K562 (cell line): ENCODE results near the gene STAP1.
"Not testable (repeated sequence)": the region's sequence is repeated elsewhere in the genome, so short reads cannot be mapped to it uniquely, and the experiment has no call there.

Source experiments
- GTF2A2 ChIP-seq: IDR thresholded peaks from 2 replicates; pipeline ENCODE4 v1.6.1; 2016; ENCODE audit warnings: mild to moderate bottlenecking, missing genetic modification characterization, missing compliant biosample characterization
- MAFG ChIP-seq: fragments of 450-650 bp; conservative IDR thresholded peaks from 2 replicates; pipeline ENCODE4 v1.6.1; 2016; ENCODE audit warnings: missing genetic modification characterization, missing compliant biosample characterization
- POU5F1 ChIP-seq: fragments of 150-350 bp; IDR thresholded peaks from 2 replicates; pipeline ENCODE4 v1.6.1; 2014; ENCODE audit warnings: borderline replicate concordance, low read length, low read depth, mild to moderate bottlenecking; ENCODE audit not compliant: partially characterized antibody
- REST ChIP-seq, 2 experiments: fragments of 450-650 bp; formaldehyde crosslinking in 1 of 2; IDR thresholded peaks; 2 replicates each; pipeline versions ENCODE4 v1.4.0 to v1.6.1; 2014 to 2020; ENCODE audit warnings: mild to moderate bottlenecking in 2 of 2, borderline replicate concordance in 1 of 2, low read depth in 1 of 2
- TCF7 ChIP-seq: sonication (generic); IDR thresholded peaks from 2 replicates; pipeline ENCODE4 v1.6.1; 2016; ENCODE audit warnings: antibody characterized with exemption, borderline replicate concordance
- TF ChIP-seq, protein P1 (sequence below), 3 experiments: IDR thresholded peaks in 2 of 3; conservative IDR thresholded peaks in 1 of 3; 2 replicates each; pipeline ENCODE4 v1.5.1; 2011 to 2012; ENCODE audit warnings: low read length in 3 of 3, mild to moderate bottlenecking in 3 of 3, control low read depth in 2 of 3, improper control_type of control experiment in 1 of 3, inconsistent platforms in 1 of 3, low read depth in 1 of 3, mixed read lengths in 1 of 3, moderate library complexity in 1 of 3; ENCODE audit not compliant: insufficient read depth in 2 of 3

GRCh38 chr4:67532397-67532796 lies 26.1 kb upstream of the STAP1 start:
- TF ChIP-seq TCF7; POU5F1; GTF2A2 (tag); REST (IDR thresholded peaks at IDR 0.05; ENCODE audit: borderline replicate concordance); REST (CRISPR knock-in tag; IDR thresholded peaks at IDR 0.05; ENCODE audit: low read depth); MAFG (tag): not testable (repeated sequence)
- TF ChIP-seq, protein P1, sequence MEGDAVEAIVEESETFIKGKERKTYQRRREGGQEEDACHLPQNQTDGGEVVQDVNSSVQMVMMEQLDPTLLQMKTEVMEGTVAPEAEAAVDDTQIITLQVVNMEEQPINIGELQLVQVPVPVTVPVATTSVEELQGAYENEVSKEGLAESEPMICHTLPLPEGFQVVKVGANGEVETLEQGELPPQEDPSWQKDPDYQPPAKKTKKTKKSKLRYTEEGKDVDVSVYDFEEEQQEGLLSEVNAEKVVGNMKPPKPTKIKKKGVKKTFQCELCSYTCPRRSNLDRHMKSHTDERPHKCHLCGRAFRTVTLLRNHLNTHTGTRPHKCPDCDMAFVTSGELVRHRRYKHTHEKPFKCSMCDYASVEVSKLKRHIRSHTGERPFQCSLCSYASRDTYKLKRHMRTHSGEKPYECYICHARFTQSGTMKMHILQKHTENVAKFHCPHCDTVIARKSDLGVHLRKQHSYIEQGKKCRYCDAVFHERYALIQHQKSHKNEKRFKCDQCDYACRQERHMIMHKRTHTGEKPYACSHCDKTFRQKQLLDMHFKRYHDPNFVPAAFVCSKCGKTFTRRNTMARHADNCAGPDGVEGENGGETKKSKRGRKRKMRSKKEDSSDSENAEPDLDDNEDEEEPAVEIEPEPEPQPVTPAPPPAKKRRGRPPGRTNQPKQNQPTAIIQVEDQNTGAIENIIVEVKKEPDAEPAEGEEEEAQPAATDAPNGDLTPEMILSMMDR (IDR thresholded peaks at IDR 0.05 in 2 of 3, conservative IDR thresholded peaks at IDR 0.05 in 1 of 3; ENCODE audit: insufficient read depth in 2 of 3, low read depth in 1 of 3, low read length in 3 of 3) = not testable (repeated sequence)
